Measurements from ENCODE around the gene NOM1. TPM values are rescaled to one million over a fixed set of nuclear protein-coding genes. Genes with fewer than 3 reads are reported as not detected.
A peak's percentile ranks its signal among the peaks of the same experiment; 100 is the strongest.
"Not testable (repeated sequence)": the region's sequence is repeated elsewhere in the genome, so short reads cannot be mapped to it uniquely, and the experiment has no call there.

The NOM1 gene
- total RNA-seq, 4 donors from 2014 or later: 12.6 to 20.8 (median 16.3) TPM

DNA sequence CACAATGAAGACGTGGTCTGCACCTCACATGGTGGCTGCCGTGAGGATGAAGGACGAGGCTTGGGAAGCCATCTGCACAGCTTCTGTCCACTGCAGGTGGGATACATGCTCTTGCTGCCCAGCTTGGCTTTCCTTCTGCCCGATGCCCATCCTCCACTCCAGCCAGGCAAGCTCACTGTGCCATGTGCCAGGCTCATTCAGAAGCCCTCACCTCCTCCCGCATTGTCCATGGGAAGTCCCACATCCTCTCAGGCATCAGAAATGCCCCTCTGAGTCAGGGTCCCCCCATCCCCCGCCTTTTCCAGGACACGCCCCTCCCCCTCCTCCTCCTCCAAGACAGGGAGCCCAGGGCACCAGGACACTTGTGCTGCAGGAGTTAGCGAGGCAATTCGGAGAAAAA, 4.6 kb upstream of the NOM1 start:
- intact Hi-C loops (cut with DNase I): no loop called here
- no peak for TF ChIP-seq POLR2AphosphoS5 (IDR thresholded peaks at IDR 0.05)
- no peak for TF ChIP-seq POLR2A (IDR thresholded peaks at IDR 0.05; ENCODE audit: low read depth)
- TF ChIP-seq CTCF (IDR thresholded peaks at IDR 0.05): no peak
- no peak for TF ChIP-seq EP300 (IDR thresholded peaks at IDR 0.05)
- Histone ChIP-seq H3K4me1 (peaks cover 6 to 10% (median 9%) of the 10 kb centered on the region in 4 donors), H3K36me3 (no peaks in the 10 kb centered on the region), H3K4me3 (no peak overlapping the region), H3K27me3 (peaks cover 0 to 44% (median 0%) of the 10 kb centered on the region in 4 donors), H3K9me3 (no peaks in the 10 kb centered on the region), H3K27ac (replicated peaks in 1 of 4) (no peak overlapping the region)
- no peak for DNase-seq (ENCODE audit: extremely low spot score)
- 67% methylated on average over 9 of the region's 9 CpGs for WGBS

- Histone ChIP-seq H3K4me1 (peaks cover 28 to 34% (median 32%) of the 10 kb centered on the region in 4 donors), H3K9me3 (no peaks in the 10 kb centered on the region), H3K27ac (replicated peaks in 1 of 4) (no peak overlapping the region), H3K27me3 (peaks cover 0 to 29% (median 0%) of the 10 kb centered on the region in 4 donors), H3K4me3 (no peak overlapping the region), H3K36me3 (peaks cover 0 to 5% (median 2%) of the 10 kb centered on the region in 4 donors)
- DNase-seq (ENCODE audit: extremely low spot score): no peak
- intact Hi-C loops (cut with DNase I): no loop called here
- WGBS: 80% methylated on average over 11 of the region's 12 CpGs
- TF ChIP-seq POLR2AphosphoS5 (IDR thresholded peaks at IDR 0.05): no peak
Measured at GRCh38 chr7:156947120-156947843, 2.2 kb upstream of the NOM1 start.

GRCh38 chr7:156948361-156948760, 1.2 kb upstream of the NOM1 start:
- WGBS: 84% methylated on average over 12 of the region's 12 CpGs
- DNase-seq (ENCODE audit: extremely low spot score): no peak
- H3K36me3 ChIP-seq: peaks cover 0 to 16% (median 13%) of the 10 kb centered on the region in 4 donors
- H3K9me3 ChIP-seq: no peaks in the 10 kb centered on the region
- intact Hi-C loops (cut with DNase I): no loop called here
- TF ChIP-seq CTCF (IDR thresholded peaks at IDR 0.05): no peak
- TF ChIP-seq EP300 (IDR thresholded peaks at IDR 0.05): no peak
- no peak for TF ChIP-seq POLR2AphosphoS5 (IDR thresholded peaks at IDR 0.05)
- TF ChIP-seq POLR2A (IDR thresholded peaks at IDR 0.05; ENCODE audit: low read depth): no peak
- H3K27me3 ChIP-seq: peaks cover 0 to 18% (median 0%) of the 10 kb centered on the region in 4 donors
- H3K4me1 ChIP-seq: peaks cover 29 to 40% (median 37%) of the 10 kb centered on the region in 4 donors
- peak overlapping the region; percentile 80 to 98 (median 96) for H3K4me3 ChIP-seq
- H3K27ac ChIP-seq (replicated peaks in 1 of 4): peak overlapping the region in 3 of 4 donors; percentile 53 to 74 (median 67)

- 3% methylated on average over 21 of the region's 21 CpGs for WGBS
- Histone ChIP-seq H3K36me3 (peaks cover 14 to 36% (median 33%) of the 10 kb centered on the region in 4 donors), H3K9me3 (no peaks in the 10 kb centered on the region), H3K27ac (replicated peaks in 1 of 4) (peak overlapping the region in 2 of 4 donors; percentile 67 to 80), H3K4me1 (peaks cover 29 to 40% (median 37%) of the 10 kb centered on the region in 4 donors), H3K27me3 (no peaks in the 10 kb centered on the region), H3K4me3 (peak overlapping the region; percentile 80 to 98 (median 96))
- no peak for DNase-seq (ENCODE audit: extremely low spot score)
- TF ChIP-seq CTCF (IDR thresholded peaks at IDR 0.05) (no peak), EP300 (IDR thresholded peaks at IDR 0.05) (no peak), POLR2AphosphoS5 (IDR thresholded peaks at IDR 0.05) (no peak), POLR2A (IDR thresholded peaks at IDR 0.05; ENCODE audit: low read depth) (no peak)
- intact Hi-C loops (cut with DNase I): no loop called here
Measured at GRCh38 chr7:156950381-156950858, 908 bp downstream of the NOM1 start.

DNA sequence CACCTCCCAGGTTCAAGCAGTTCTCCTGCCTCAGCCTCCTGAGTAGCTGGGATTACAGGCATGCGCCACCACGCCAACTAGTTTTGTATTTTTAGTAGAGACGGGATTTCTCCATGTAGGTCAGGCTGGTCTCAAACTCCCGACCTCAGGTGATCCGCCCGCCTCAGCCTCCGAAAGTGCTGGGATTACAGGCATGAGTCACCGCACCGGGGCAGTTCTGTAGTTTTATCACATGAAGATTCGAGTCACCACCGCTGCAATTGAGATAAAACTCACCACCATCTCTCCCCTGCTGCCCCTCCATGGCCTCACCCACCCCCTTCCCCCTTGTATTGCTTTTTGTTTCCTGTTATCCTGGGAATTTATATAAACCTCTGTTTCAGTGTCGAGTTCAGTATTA, 3.7 kb downstream of the NOM1 start:
- H3K9me3 ChIP-seq; H3K27me3 ChIP-seq; DNase-seq (ENCODE audit: extremely low spot score); H3K27ac ChIP-seq (replicated peaks in 1 of 4); H3K4me3 ChIP-seq; intact Hi-C loops (cut with DNase I): not testable (repeated sequence)
- WGBS: 82% methylated on average over 11 of the region's 12 CpGs
- Histone ChIP-seq H3K4me1 (peaks cover 29 to 40% (median 37%) of the 10 kb centered on the region in 4 donors), H3K36me3 (peaks cover 38 to 59% (median 57%) of the 10 kb centered on the region in 4 donors)

Data from esophagus muscularis mucosa (tissue), 4 donors.